GM21528 (cell line): ENCODE results near the gene SKIC8.
"Not testable (repeated sequence)": the region's sequence is repeated elsewhere in the genome, so short reads cannot be mapped to it uniquely, and the experiment has no call there.

Experiments used
- ATAC-seq: cut with Tn5 transposase; IDR thresholded peaks from one replicate; pipeline ENCODE4 v1.9.1; 2021; ENCODE audit warnings: mild to moderate bottlenecking, moderate library complexity; ENCODE audit not compliant: unreplicated experiment, low FRiP score

The SKIC8 gene

GRCh38 chr15:78263351-78263781, 36.0 kb downstream of the SKIC8 start:
- ATAC-seq: no peak

- no peak for ATAC-seq
These were observed 38.3 kb downstream of the SKIC8 start for GRCh38 chr15:78261062-78261461.

GRCh38 chr15:78260489-78260888, 38.9 kb downstream of the SKIC8 start:
- no peak for ATAC-seq

DNA sequence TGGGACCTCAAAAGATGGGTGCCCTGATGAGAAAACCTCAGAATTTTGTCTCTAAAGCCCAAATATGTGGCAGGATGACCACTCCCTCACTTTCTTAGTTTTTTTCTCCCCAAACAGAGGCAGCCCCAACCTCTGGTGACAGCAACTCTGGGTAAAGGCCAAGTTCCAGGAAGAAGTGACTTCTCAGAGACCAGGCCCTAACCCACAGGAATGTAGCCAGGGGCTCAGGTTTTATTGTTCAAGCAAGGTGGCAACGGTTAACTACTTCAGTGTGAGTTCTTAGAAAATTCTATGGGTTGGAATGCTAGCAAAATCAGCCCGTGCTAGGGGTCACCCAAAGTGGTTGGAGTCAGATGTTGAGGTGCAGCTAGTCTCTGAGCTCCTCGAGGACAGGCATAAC, 40.2 kb downstream of the SKIC8 start:
- ATAC-seq: no peak

DNA sequence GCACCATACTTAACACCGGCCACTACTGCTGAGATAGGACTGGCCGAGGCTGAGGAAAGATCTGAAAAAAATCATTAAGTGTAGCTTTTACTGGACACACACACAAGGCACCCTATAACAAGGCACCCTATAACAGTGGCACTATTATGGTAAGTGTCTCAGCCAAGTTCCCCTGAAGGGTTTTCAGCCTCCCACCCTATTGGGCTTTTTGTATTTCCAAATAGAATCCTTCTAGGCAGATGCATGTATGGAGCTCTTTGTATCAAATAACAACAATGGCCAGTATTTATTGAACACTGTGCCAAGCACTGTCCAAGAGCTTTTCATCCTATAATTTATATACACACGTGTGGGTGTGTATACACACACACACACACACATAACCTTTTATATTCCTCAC, 41.7 kb downstream of the SKIC8 start:
- ATAC-seq: no peak

- ATAC-seq: no peak
These were observed 43.4 kb downstream of the SKIC8 start for GRCh38 chr15:78256044-78256437.

- no peak for ATAC-seq
These were observed 43.9 kb downstream of the SKIC8 start for GRCh38 chr15:78255421-78256043.

DNA sequence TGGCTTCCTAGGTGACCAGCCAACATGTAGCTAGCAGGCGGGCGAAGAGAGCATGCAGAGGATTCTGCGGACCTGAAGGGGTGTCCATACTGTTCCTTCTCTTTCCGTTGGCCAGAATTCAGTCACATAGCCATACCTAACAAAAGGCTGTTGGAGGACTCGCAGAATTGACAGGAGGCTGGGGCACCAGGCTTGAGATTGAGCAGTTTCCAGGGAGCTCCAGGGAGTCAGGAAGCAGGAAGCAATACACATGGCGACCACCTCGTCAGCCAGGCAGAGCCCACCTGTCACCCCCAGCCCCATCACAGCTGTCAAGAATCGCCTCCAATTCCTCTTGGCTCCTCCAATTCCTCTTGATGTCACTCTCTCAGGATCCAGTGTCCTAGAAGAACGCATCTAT, 48.3 kb downstream of the SKIC8 start:
- no peak for ATAC-seq

- no peak for ATAC-seq
These were observed 50.3 kb downstream of the SKIC8 start for GRCh38 chr15:78249131-78249530.

DNA sequence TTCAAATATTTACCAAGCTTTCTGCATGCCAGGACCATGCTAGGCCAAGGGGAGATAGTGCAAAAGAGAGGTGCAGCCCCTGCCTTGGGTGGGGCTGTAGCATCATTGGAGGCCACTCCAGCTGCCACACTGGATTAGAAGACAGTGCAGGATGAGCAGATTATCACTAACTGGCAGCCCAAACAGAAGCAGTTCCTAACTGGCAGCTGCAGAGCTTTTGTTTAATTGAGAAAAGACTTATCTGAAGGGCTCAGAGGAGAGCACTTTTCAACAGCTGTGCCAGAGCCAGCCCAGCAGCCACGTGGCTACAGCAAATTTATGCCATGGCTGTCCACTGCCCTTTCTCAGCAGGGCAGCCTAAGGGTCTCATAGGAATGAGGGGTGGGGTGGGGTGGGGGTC, 51.5 kb downstream of the SKIC8 start:
- no peak for ATAC-seq

DNA sequence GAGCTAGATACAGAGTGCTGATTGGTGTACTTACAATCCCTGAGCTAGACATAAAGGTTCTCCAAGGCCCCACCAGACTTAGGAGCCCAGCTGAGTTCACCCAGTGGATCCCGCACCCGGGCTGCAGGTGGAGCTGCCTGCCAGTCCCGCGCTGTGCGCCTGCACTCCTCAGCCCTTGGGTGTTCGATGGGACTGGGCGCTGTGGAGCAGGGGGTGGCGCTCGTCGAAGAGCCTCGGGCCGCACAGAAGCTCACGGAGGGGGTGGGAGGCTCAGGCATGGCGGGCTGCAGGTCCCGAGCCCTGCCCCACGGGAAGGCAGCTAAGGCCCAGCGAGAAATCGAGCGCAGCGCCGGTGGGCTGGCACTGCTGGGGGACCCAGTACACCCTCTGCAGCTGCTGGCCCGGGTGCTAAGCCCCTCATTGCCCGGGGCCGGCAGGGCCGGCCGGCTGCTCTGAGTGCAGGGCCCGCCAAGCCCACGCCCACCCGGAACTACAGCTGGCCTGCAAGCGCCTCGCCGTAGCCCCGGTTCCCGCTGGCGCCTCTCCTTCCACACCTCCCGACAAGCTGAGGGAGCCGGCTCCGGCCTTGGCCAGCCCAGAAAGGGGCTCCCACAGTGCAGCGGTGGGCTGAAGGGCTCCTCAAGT, 53.3 kb downstream of the SKIC8 start:
- ATAC-seq: not testable (repeated sequence)

GRCh38 chr15:78245392-78245791, 54.0 kb downstream of the SKIC8 start:
- ATAC-seq: not testable (repeated sequence)

- no peak for ATAC-seq
These were observed 54.5 kb downstream of the SKIC8 start for GRCh38 chr15:78244893-78245292.

GRCh38 chr15:78244101-78244500, 55.3 kb downstream of the SKIC8 start:
- ATAC-seq: no peak

GRCh38 chr15:78243491-78243941, 55.9 kb downstream of the SKIC8 start:
- ATAC-seq: no peak

DNA sequence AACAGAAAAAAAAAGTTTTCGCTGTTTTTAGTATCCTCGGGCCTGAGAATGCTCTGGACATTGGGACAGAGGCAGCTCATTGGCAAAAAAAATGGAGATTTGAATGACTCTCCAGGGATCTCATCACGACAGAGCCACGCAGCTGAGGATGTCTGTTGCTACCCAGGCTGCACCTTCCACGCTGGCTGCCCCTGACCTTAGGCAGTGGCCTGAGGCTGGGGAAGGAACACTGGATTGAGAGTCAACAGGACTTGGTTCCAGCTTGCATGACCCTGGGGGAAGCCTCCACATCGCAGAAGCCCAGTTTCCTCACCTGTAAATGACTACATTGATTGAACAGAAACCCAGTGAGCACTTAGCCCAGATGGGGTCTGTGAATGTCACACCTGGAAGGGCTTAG, 56.4 kb downstream of the SKIC8 start:
- no peak for ATAC-seq

GRCh38 chr15:78242128-78242527, 57.3 kb downstream of the SKIC8 start:
- no peak for ATAC-seq

DNA sequence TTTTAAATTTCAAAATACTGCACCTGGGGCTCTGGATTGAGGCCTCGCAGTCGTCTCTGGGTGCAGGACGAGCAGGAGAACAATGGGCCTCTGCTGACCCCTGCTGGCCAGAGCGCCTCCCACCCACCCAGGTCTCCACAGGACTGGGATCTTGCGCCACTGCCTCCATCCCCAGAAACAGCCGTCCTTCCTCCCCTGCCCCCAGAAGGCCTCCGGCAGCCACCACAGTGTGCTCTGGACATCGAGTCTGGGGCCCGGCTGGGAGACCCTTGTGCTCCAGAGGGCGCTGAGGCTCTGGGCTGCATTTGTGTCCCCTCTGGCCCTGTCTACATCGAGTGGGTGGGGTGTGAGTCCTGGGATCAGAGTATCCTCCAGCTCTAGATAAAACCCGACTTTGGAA, 58.4 kb downstream of the SKIC8 start:
- ATAC-seq: no peak

- no peak for ATAC-seq
These were observed 59.6 kb downstream of the SKIC8 start for GRCh38 chr15:78239811-78240210.

DNA sequence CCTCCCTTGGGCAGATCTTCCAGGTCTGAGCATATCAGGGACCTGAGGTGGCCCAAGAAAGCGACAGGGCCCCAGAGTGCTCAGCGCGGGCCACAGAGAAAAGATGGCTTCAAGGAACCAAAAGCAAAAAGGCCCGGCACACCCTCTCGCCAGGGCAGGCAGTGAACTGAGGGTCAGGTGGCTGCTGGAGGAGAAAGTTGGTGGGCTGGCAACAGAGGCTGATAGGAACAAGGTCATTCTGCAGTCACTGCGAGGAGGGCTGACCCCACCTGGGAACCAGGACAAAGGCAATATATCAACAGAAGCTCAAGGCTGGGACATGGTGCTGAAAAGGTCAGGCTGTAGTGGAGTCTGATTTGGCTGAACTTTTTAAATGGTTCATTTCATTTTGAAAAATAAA, 62.3 kb downstream of the SKIC8 start:
- no peak for ATAC-seq

DNA sequence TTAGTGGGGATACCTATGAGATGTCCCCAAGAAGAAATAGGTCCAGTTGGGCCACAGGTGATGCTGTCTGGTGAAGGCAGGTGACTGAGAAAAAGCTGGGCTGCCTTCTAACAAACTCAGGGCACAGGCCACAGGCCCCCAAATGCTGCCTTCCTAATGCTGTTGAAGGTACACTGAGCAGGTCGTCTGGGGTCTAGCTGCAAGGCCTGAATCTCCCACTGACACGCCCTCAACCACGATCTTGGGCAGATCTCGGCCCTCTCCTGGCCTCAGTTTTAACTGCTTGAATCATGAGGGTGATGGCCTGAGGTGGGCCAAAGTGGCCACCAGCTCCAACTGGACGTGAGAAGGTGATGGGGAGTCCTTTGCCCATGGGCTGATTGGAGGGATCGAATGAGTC, 62.9 kb downstream of the SKIC8 start:
- no peak for ATAC-seq

GRCh38 chr15:78234515-78235040, 64.8 kb downstream of the SKIC8 start, which contains the start of gene ACSBG1:
ACSBG1 (minus strand) TSS chr15:78234565; CDS start chr15:78234501, 64 bp downstream.
- no peak for ATAC-seq
